MCF 10A (cell line): ENCODE measurements around the gene UPK3A. TPM values are rescaled to one million over a fixed set of nuclear protein-coding genes. Genes with fewer than 3 reads are reported as not detected.
"Not testable (repeated sequence)": the region's sequence is repeated elsewhere in the genome, so short reads cannot be mapped to it uniquely, and the experiment has no call there.

Experiments
- BruUV-seq: library from RNA; stranded (reverse); fragments of 400-500 nt; replicated peaks from 2 replicates; lab custom pipeline; 2021; lab: Mats Ljungman, UMichigan
- CTCF ChIA-PET: fragments of 300-600 bp; sonication (Branson Sonifier 250); formaldehyde crosslinking; extraction: SDS; loops from one replicate; lab custom pipeline; 2021; ENCODE audit warnings: antibody characterized with exemption, inconsistent platforms; lab: Yijun Ruan, JAX
- POLR2A ChIA-PET: fragments of 300-600, 350-650 bp; sonication (Branson Sonifier 250); formaldehyde crosslinking; extraction: SDS; loops from one replicate; lab custom pipeline; 2020; ENCODE audit warnings: antibody characterized with exemption, inconsistent platforms; lab: Yijun Ruan, JAX
- DNase-seq: peaks from one replicate; pipeline ENCODE4 v3.0.0-alpha.2; 2018; ENCODE audit not compliant: unreplicated experiment
- H3K27ac Mint-ChIP-seq: one replicate; pipeline ENCODE4 v1.8.0; 2022; ENCODE audit warnings: mild to moderate bottlenecking, low read depth, mixed read lengths; ENCODE audit not compliant: unreplicated experiment
- H3K27me3 Mint-ChIP-seq: one replicate; pipeline ENCODE4 v1.8.0; 2022; ENCODE audit warnings: mixed read lengths; ENCODE audit not compliant: insufficient read depth, unreplicated experiment
- H3K36me3 Mint-ChIP-seq: one replicate; pipeline ENCODE4 v1.8.0; 2022; ENCODE audit warnings: mild to moderate bottlenecking, moderate library complexity, mixed read lengths; ENCODE audit not compliant: insufficient read depth, unreplicated experiment
- H3K4me1 Mint-ChIP-seq: one replicate; pipeline ENCODE4 v1.8.0; 2022; ENCODE audit warnings: mixed read lengths; ENCODE audit not compliant: insufficient read depth, unreplicated experiment
- H3K4me3 Mint-ChIP-seq: one replicate; pipeline ENCODE4 v1.8.0; 2022; ENCODE audit warnings: mild to moderate bottlenecking, moderate library complexity, mixed read lengths; ENCODE audit not compliant: unreplicated experiment
- H3K9me3 Mint-ChIP-seq: one replicate; pipeline ENCODE4 v1.8.0; 2022; ENCODE audit warnings: mixed read lengths; ENCODE audit not compliant: unreplicated experiment
- CTCF ChIP-seq: fragments of 200-600 bp; IDR thresholded peaks from one replicate; pipeline ENCODE4 v1.8.0; 2022; ENCODE audit warnings: antibody characterized with exemption, mild to moderate bottlenecking; ENCODE audit not compliant: unreplicated experiment
- intact Hi-C: fragments of 100-400 bp; cut with micrococcal nuclease; formaldehyde crosslinking; loops from 2 replicates; pipeline ENCODE4 v1.14.1; 2022
- total RNA-seq: library from RNA; stranded (reverse); gene quantifications from 2 replicates; pipeline ENCODE4 v1.2.3, GENCODE V29; 2022

Gene UPK3A
- total RNA-seq, 1 experiment from 2014 or later = not detected

- no peak overlapping the region for H3K27ac Mint-ChIP-seq
- POLR2A ChIA-PET = no interaction called here
Measured at GRCh38 chr22:45292731-45293442, 8.1 kb downstream of the UPK3A start.

GRCh38 chr22:45294030-45294429, 9.3 kb downstream of the UPK3A start:
- Mint-ChIP-seq H3K9me3 (no peaks in the 10 kb centered on the region), H3K4me1 (no peaks in the 10 kb centered on the region), H3K27me3 (no peaks in the 10 kb centered on the region), H3K4me3 (no peak overlapping the region), H3K27ac (no peak overlapping the region), H3K36me3 (no peaks in the 10 kb centered on the region)
- no peak for DNase-seq
- TF ChIP-seq CTCF = no peak
- BruUV-seq = no TSS peak
- CTCF ChIA-PET = no interaction called here
- POLR2A ChIA-PET = no interaction called here
- intact Hi-C loops = no loop called here

More at GRCh38 chr22:45292731-45293442, 8.1 kb downstream of the UPK3A start:
- TF ChIP-seq CTCF = no peak
- Mint-ChIP-seq H3K36me3 (no peaks in the 10 kb centered on the region), H3K4me1 (no peaks in the 10 kb centered on the region), H3K27me3 (no peaks in the 10 kb centered on the region), H3K4me3 (no peak overlapping the region), H3K9me3 (no peaks in the 10 kb centered on the region)
- CTCF ChIA-PET = no interaction called here
- BruUV-seq = no TSS peak
- intact Hi-C loops = no loop called here
- DNase-seq = no peak

DNA sequence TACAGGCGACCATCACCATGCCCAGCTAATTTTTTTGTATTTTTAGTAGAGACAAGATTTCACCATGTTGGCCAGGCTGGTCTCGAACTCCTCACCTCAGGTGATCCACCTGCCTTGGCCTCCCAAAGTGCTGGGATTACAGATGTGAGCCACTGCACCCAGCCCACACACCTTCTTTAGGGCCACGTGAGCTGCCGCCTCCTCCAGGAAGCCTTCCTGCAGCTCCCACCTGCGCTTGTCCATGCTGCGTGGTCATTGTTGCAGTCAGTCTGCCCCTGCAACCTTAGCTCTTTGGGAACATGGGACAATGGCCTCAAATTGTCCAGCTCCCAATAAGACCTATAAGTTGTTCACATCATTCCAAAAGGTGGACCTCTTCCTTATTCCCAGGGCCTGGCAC, 10.3 kb downstream of the UPK3A start:
- H3K36me3 Mint-ChIP-seq, BruUV-seq, H3K27ac Mint-ChIP-seq, H3K4me3 Mint-ChIP-seq, H3K9me3 Mint-ChIP-seq, H3K4me1 Mint-ChIP-seq, intact Hi-C loops, H3K27me3 Mint-ChIP-seq, DNase-seq: not testable (repeated sequence)
- ChIA-PET CTCF (interaction anchor here (0.8 kb wide), 1 partner anchor 259 kb away, joined by 3 read pairs; no protein-coding TSS in a partner anchor), POLR2A (interaction anchor here (0.7 kb wide), 1 partner anchor 165 kb away, joined by 3 read pairs; no protein-coding TSS in a partner anchor)

GRCh38 chr22:45295492-45295891, 10.7 kb downstream of the UPK3A start:
- no TSS peak for BruUV-seq

More at GRCh38 chr22:45295492-45295891, 10.7 kb downstream of the UPK3A start:
- ChIA-PET CTCF (no interaction called here), POLR2A (interaction anchor here (0.7 kb wide), 1 partner anchor 165 kb away, joined by 3 read pairs; no protein-coding TSS in a partner anchor)
- no peak overlapping the region for H3K4me3 Mint-ChIP-seq
- no peaks in the 10 kb centered on the region for H3K36me3 Mint-ChIP-seq
- no peak for TF ChIP-seq CTCF
- no peak overlapping the region for H3K27ac Mint-ChIP-seq
- no peaks in the 10 kb centered on the region for H3K9me3 Mint-ChIP-seq
- no peak for DNase-seq
- intact Hi-C loops = no loop called here
- no peaks in the 10 kb centered on the region for H3K27me3 Mint-ChIP-seq
- no peaks in the 10 kb centered on the region for H3K4me1 Mint-ChIP-seq
